Natural killer cell treated with Interleukin-12 subunit alpha and Interleukin-12 subunit beta and Interleukin-15 and Interleukin-18, amount 100 ng/mL, for 72 hours (primary cell): Measurements from ENCODE around the gene GNG14. TPM values are rescaled to one million over a fixed set of nuclear protein-coding genes. Genes with fewer than 3 reads are reported as not detected.
"Not testable (repeated sequence)": the region's sequence is repeated elsewhere in the genome, so short reads cannot be mapped to it uniquely, and the experiment has no call there.

ENCODE experiments used
- ATAC-seq, 2 donors: fragments of 150-1000 bp; cut with Tn5 transposase in 1 of 2; sonication (Bioruptor Pico), chemical (Tn5 transposase) in 1 of 2; 2 replicates each; pipeline ENCODE4 v1.10.0; 2021
- DNase-seq: peaks from one replicate; pipeline ENCODE4 v3.0.0; 2022; ENCODE audit warnings: low spot score
- H3K27ac Mint-ChIP-seq, 2 donors: 1 replicate in 1 of 2; 2 replicates in 1 of 2; pipeline ENCODE4 v1.8.0; 2022; ENCODE audit warnings: mixed read lengths in 2 of 2, mild to moderate bottlenecking in 1 of 2, moderate library complexity in 1 of 2
- H3K27me3 Mint-ChIP-seq, 2 donors: 1 replicate in 1 of 2; 2 replicates in 1 of 2; pipeline ENCODE4 v1.8.0; 2022; ENCODE audit warnings: mixed read lengths in 2 of 2
- H3K36me3 Mint-ChIP-seq: one replicate; pipeline ENCODE4 v1.8.0; 2022; ENCODE audit warnings: mixed read lengths
- H3K4me1 Mint-ChIP-seq, 2 donors: 1 replicate in 1 of 2; 2 replicates in 1 of 2; pipeline ENCODE4 v1.8.0; 2022; ENCODE audit warnings: low read depth in 2 of 2, mixed read lengths in 2 of 2, mild to moderate bottlenecking in 1 of 2
- H3K4me3 Mint-ChIP-seq: one replicate; pipeline ENCODE4 v1.8.0; 2022; ENCODE audit warnings: mixed read lengths
- H3K9me3 Mint-ChIP-seq: 2 replicates; pipeline ENCODE4 v1.8.0; 2022; ENCODE audit warnings: mixed read lengths
- total RNA-seq, 2 donors: library from RNA; stranded (reverse); gene quantifications; one replicate each; pipeline ENCODE4 v1.2.3, GENCODE V29; 2022

GNG14 gene
- total RNA-seq, 2 donors from 2014 or later: not detected

GRCh38 chr19:12711187-12711586 is 23.4 kb downstream of the GNG14 start:
- Mint-ChIP-seq H3K9me3 (no peaks in the 10 kb centered on the region), H3K4me3 (no peak overlapping the region), H3K27me3 (no peaks in the 10 kb centered on the region), H3K36me3 (no peaks in the 10 kb centered on the region), H3K4me1 (peaks cover 0 to 5% of the 10 kb centered on the region in 2 donors), H3K27ac (no peak overlapping the region)
- ATAC-seq: no peak
- DNase-seq: no peak

- not testable (repeated sequence) for H3K4me3 Mint-ChIP-seq, H3K27ac Mint-ChIP-seq, H3K36me3 Mint-ChIP-seq, H3K27me3 Mint-ChIP-seq, H3K9me3 Mint-ChIP-seq, ATAC-seq, DNase-seq
- H3K4me1 Mint-ChIP-seq: peaks cover 0 to 11% of the 10 kb centered on the region in 2 donors
Observed at GRCh38 chr19:12712077-12712476, 24.3 kb downstream of the GNG14 start.

GRCh38 chr19:12713304-12713703 is 25.5 kb downstream of the GNG14 start:
- not testable (repeated sequence) for H3K27ac Mint-ChIP-seq, H3K4me3 Mint-ChIP-seq, H3K36me3 Mint-ChIP-seq

GRCh38 chr19:12715102-12715501 is 27.3 kb downstream of the GNG14 start:
- Mint-ChIP-seq H3K27ac (no peak overlapping the region), H3K36me3 (no peaks in the 10 kb centered on the region), H3K27me3 (no peaks in the 10 kb centered on the region), H3K4me3 (no peak overlapping the region), H3K4me1 (peaks cover 8 to 16% of the 10 kb centered on the region in 2 donors), H3K9me3 (no peaks in the 10 kb centered on the region)
- no peak for DNase-seq
- ATAC-seq: no peak

More at GRCh38 chr19:12713304-12713703, 25.5 kb downstream of the GNG14 start:
- peaks cover 0 to 11% of the 10 kb centered on the region in 2 donors for H3K4me1 Mint-ChIP-seq
- not testable (repeated sequence) for H3K27me3 Mint-ChIP-seq, H3K9me3 Mint-ChIP-seq, DNase-seq
- peak in 1 of 2 donors; percentile 21 for ATAC-seq

- Mint-ChIP-seq H3K4me3 (no peak overlapping the region), H3K36me3 (no peaks in the 10 kb centered on the region), H3K27ac (peak overlapping the region in 1 of 2 donors; percentile 59), H3K27me3 (no peaks in the 10 kb centered on the region), H3K4me1 (peaks cover 14 to 22% of the 10 kb centered on the region in 2 donors), H3K9me3 (no peaks in the 10 kb centered on the region)
- DNase-seq (no peak), ATAC-seq (no peak)
Observed at GRCh38 chr19:12715929-12716328, 28.1 kb downstream of the GNG14 start.

GRCh38 chr19:12720296-12720695 is 32.5 kb downstream of the GNG14 start:
- peak overlapping the region; percentile 31 to 70 for H3K27ac Mint-ChIP-seq
- no peaks in the 10 kb centered on the region for H3K9me3 Mint-ChIP-seq
- DNase-seq (no peak), ATAC-seq (no peak)
- peaks cover 8% of the 10 kb centered on the region for H3K36me3 Mint-ChIP-seq
- no peaks in the 10 kb centered on the region for H3K27me3 Mint-ChIP-seq
- H3K4me3 Mint-ChIP-seq: peak overlapping the region; percentile 81
- H3K4me1 Mint-ChIP-seq: peaks cover 42 to 43% of the 10 kb centered on the region in 2 donors

GRCh38 chr19:12720851-12721655 is 33.3 kb downstream of the GNG14 start:
- DNase-seq: no peak

GRCh38 chr19:12721656-12722565 is 34.1 kb downstream of the GNG14 start:
- H3K9me3 Mint-ChIP-seq: no peaks in the 10 kb centered on the region
- DNase-seq (peak; percentile 76), ATAC-seq (peak; percentile 69 to 72)
- peak overlapping the region; percentile 94 to 97 for H3K27ac Mint-ChIP-seq
- H3K36me3 Mint-ChIP-seq: peaks cover 13% of the 10 kb centered on the region
- H3K4me1 Mint-ChIP-seq: peaks cover 40 to 48% of the 10 kb centered on the region in 2 donors
- H3K27me3 Mint-ChIP-seq: no peaks in the 10 kb centered on the region
- H3K4me3 Mint-ChIP-seq: peak overlapping the region; percentile 99

More at GRCh38 chr19:12720851-12721655, 33.3 kb downstream of the GNG14 start:
- Mint-ChIP-seq H3K4me3 (peak overlapping the region; percentile 99), H3K27me3 (no peaks in the 10 kb centered on the region), H3K9me3 (no peaks in the 10 kb centered on the region), H3K27ac (peak overlapping the region; percentile 94 to 97), H3K36me3 (peaks cover 8% of the 10 kb centered on the region), H3K4me1 (peaks cover 42 to 43% of the 10 kb centered on the region in 2 donors)
- ATAC-seq: no peak

GRCh38 chr19:12722566-12723380 is 35.0 kb downstream of the GNG14 start:
- peaks cover 13% of the 10 kb centered on the region for H3K36me3 Mint-ChIP-seq
- DNase-seq (peak; percentile 96), ATAC-seq (peak; percentile 92 to 95)
- H3K4me3 Mint-ChIP-seq: peak overlapping the region; percentile 99
- peaks cover 40 to 48% of the 10 kb centered on the region in 2 donors for H3K4me1 Mint-ChIP-seq
- H3K9me3 Mint-ChIP-seq: no peaks in the 10 kb centered on the region
- no peaks in the 10 kb centered on the region for H3K27me3 Mint-ChIP-seq
- H3K27ac Mint-ChIP-seq: peak overlapping the region; percentile 94 to 97

- Mint-ChIP-seq H3K4me1 (peaks cover 40 to 48% of the 10 kb centered on the region in 2 donors), H3K9me3 (no peaks in the 10 kb centered on the region), H3K4me3 (peak overlapping the region; percentile 99), H3K36me3 (peaks cover 13% of the 10 kb centered on the region), H3K27me3 (no peaks in the 10 kb centered on the region), H3K27ac (peak overlapping the region; percentile 94 to 97)
- ATAC-seq: no peak
- no peak for DNase-seq
Observed at GRCh38 chr19:12723381-12723640, 35.5 kb downstream of the GNG14 start.

GRCh38 chr19:12723641-12724426 is 36.0 kb downstream of the GNG14 start, which contains the start of gene TNPO2:
TNPO2 (minus strand) TSS chr19:12723932; CDS start chr19:12720977, 2,955 bp downstream.
- Mint-ChIP-seq H3K27me3 (no peaks in the 10 kb centered on the region), H3K27ac (peak within 1 kb of the TSS; percentile 94 to 97), H3K4me3 (peak within 1 kb of the TSS; percentile 99), H3K36me3 (peaks cover 13% of the 10 kb centered on the region), H3K4me1 (peaks cover 37 to 44% of the 10 kb centered on the region in 2 donors), H3K9me3 (no peaks in the 10 kb centered on the region)
- ATAC-seq (peak; percentile 51 to 54), DNase-seq (no peak)

GRCh38 chr19:12725612-12726011 is 37.8 kb downstream of the GNG14 start:
- not testable (repeated sequence) for H3K27ac Mint-ChIP-seq, H3K9me3 Mint-ChIP-seq, ATAC-seq, H3K27me3 Mint-ChIP-seq, H3K4me3 Mint-ChIP-seq, DNase-seq
- Mint-ChIP-seq H3K36me3 (peaks cover 20% of the 10 kb centered on the region), H3K4me1 (peaks cover 39 to 46% of the 10 kb centered on the region in 2 donors)

- no peak for DNase-seq
- peaks cover 33 to 36% of the 10 kb centered on the region in 2 donors for H3K4me1 Mint-ChIP-seq
- peaks cover 13% of the 10 kb centered on the region for H3K36me3 Mint-ChIP-seq
- no peaks in the 10 kb centered on the region for H3K9me3 Mint-ChIP-seq
- ATAC-seq: no peak
- H3K27me3 Mint-ChIP-seq: no peaks in the 10 kb centered on the region
- no peak overlapping the region for H3K27ac Mint-ChIP-seq
- no peak overlapping the region for H3K4me3 Mint-ChIP-seq
Observed at GRCh38 chr19:12726988-12727316, 39.2 kb downstream of the GNG14 start.
